ENCODE data around the gene GABBR2. TPM values are rescaled to one million over a fixed set of nuclear protein-coding genes. Genes with fewer than 3 reads are reported as not detected.

GABBR2 gene
- total RNA-seq, 1 donor from 2014 or later: 0.74 TPM

DNA sequence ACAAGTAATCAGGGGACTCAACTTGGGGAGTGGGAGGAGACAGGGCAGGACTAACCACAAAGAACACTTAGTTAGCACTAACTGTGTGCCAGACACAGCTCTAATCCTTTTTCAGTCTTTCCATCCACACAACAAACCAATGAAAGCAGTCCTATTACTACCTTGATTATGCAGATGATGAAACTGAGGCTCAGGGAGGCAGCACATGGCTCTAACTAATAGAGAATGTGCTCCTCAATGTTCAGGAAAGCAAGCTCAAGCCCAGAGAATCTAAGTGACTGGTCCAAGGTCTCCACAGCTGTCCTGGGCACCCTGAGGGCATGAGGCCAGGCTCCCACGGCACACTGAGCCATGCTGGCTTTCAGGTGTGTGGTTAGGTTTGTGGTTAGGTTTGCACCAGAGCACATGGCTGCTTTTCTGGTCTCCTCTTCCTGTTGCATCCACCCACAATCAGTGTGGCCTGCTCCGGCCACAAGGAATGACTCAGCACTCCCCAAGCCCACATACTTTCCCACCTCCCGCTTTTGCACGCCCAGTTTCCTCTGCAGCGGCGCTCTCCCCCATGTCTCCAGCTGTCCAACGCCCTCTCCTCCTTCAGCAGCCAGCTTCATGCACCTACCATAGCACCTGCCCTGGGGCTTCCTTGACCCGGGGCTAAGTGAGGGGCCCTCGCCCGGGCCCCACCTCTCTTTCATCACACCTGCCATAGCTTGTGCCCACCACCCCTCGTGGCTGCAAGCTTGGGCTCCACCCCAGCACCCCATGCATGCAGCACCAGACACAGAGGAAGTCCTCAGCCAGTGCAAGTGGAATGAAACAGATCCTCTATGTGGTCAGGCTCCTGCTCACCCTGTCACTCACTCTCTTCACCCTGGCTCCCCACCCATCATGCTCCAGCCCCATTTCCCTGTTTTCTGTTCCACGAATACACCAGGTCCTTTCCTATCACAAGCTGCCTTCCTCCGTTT is 133.1 kb downstream of the GABBR2 start:
- TF ChIP-seq, protein P1, sequence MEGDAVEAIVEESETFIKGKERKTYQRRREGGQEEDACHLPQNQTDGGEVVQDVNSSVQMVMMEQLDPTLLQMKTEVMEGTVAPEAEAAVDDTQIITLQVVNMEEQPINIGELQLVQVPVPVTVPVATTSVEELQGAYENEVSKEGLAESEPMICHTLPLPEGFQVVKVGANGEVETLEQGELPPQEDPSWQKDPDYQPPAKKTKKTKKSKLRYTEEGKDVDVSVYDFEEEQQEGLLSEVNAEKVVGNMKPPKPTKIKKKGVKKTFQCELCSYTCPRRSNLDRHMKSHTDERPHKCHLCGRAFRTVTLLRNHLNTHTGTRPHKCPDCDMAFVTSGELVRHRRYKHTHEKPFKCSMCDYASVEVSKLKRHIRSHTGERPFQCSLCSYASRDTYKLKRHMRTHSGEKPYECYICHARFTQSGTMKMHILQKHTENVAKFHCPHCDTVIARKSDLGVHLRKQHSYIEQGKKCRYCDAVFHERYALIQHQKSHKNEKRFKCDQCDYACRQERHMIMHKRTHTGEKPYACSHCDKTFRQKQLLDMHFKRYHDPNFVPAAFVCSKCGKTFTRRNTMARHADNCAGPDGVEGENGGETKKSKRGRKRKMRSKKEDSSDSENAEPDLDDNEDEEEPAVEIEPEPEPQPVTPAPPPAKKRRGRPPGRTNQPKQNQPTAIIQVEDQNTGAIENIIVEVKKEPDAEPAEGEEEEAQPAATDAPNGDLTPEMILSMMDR (IDR thresholded peaks at IDR 0.05; ENCODE audit: unreplicated experiment): no peak
- peaks cover 42% of the 10 kb centered on the region for H3K27me3 Mint-ChIP-seq (ENCODE audit: low read depth)
- no peaks in the 10 kb centered on the region for H3K36me3 Mint-ChIP-seq
- H3K27ac Mint-ChIP-seq: no peak overlapping the region
- H3K4me3 Mint-ChIP-seq: no peak overlapping the region
- DNase-seq (ENCODE audit: low spot score in 2 of 2, unreplicated experiment in 2 of 2): no peak
- no peaks in the 10 kb centered on the region for H3K9me3 Mint-ChIP-seq
- no peaks in the 10 kb centered on the region for H3K4me1 Mint-ChIP-seq

DNA sequence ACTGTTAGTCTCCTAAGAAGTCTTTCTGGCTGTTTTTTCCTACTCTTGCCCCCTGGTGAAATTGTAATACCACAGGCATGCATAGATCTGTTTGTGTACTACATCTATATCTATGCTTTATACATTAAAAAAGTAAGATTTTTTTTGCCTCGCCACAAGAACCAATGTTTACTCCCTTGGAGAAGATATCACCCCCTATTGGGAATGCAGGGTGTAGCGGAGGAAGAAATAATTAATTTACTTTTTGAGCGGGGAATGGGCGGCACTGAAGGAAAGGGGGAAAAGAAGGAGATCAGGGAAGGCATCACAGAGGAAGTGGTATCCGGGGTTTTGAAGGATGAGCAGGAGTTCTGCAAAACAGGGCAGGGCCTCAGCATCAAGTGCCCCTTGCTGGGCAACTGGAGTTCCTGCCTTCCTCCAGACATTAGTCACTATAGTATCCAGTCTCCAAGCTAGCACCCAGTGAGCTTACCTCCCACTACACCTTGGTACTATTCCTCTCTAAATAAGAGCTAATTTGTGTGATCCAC is 134.9 kb downstream of the GABBR2 start:
- DNase-seq (ENCODE audit: low spot score in 2 of 2, unreplicated experiment in 2 of 2): no peak
- Mint-ChIP-seq H3K9me3 (no peaks in the 10 kb centered on the region), H3K27ac (no peak overlapping the region), H3K4me1 (no peaks in the 10 kb centered on the region), H3K4me3 (no peak overlapping the region), H3K27me3 (ENCODE audit: low read depth) (peaks cover 26% of the 10 kb centered on the region), H3K36me3 (no peaks in the 10 kb centered on the region)
- TF ChIP-seq, protein P1 (IDR thresholded peaks at IDR 0.05; ENCODE audit: unreplicated experiment): peak; percentile 22

DNA sequence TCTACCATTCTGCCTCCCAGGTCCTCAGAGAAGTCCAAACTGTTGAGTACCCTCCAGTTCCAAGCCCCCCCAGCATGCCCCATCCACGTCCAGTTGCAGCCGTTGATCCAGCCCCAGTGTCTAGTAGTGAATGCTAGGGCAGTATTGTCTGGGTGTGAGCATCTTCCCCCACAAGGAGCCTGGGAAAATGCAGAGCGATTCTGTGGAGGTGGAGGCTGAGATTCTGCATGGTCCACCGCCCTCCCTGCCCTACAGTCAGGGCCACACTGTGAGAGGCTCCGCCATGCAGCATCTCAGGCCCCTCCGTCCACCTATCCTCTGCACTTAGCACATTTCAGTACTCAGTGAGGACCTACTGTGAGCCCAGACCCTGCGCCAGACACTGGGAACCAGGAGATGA is 135.9 kb downstream of the GABBR2 start:
- Mint-ChIP-seq H3K36me3 (no peaks in the 10 kb centered on the region), H3K9me3 (no peaks in the 10 kb centered on the region), H3K27ac (no peak overlapping the region), H3K27me3 (ENCODE audit: low read depth) (peaks cover 18% of the 10 kb centered on the region), H3K4me3 (no peak overlapping the region), H3K4me1 (no peaks in the 10 kb centered on the region)
- TF ChIP-seq, protein P1 (IDR thresholded peaks at IDR 0.05; ENCODE audit: unreplicated experiment): no peak
- no peak for DNase-seq (ENCODE audit: low spot score in 2 of 2, unreplicated experiment in 2 of 2)

DNA sequence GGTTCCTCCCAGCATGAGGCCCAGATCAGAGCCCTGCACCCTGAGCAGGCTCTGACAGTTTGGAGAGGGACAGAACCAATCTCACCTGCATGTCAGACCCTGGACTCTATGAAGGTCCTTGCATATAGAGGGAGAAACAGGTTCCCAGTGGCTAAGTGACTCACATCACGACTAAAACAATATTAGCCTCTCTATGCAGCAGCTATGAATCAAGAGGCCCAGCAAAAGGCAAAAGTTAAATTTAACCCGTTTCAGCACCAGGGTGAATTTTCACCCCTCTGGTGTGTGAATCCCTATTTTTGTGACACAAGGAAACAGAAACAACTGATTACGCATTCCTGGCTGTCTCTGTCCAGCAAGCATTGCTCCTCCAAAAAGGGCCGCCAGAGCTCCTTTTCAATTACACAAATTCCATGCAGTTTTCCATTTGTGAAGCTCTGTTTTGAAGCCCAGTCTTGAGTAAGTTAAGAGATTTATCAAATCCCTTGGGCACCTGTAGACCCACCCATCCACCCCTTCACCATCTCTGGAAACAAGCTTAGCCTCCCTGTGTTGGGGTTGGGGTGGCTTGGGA is 136.6 kb downstream of the GABBR2 start:
- H3K4me1 Mint-ChIP-seq: no peaks in the 10 kb centered on the region
- no peaks in the 10 kb centered on the region for H3K9me3 Mint-ChIP-seq
- H3K36me3 Mint-ChIP-seq: no peaks in the 10 kb centered on the region
- no peak overlapping the region for H3K27ac Mint-ChIP-seq
- DNase-seq (ENCODE audit: low spot score in 2 of 2, unreplicated experiment in 2 of 2): no peak
- H3K27me3 Mint-ChIP-seq (ENCODE audit: low read depth): peaks cover 14% of the 10 kb centered on the region
- no peak overlapping the region for H3K4me3 Mint-ChIP-seq
- TF ChIP-seq, protein P1 (IDR thresholded peaks at IDR 0.05; ENCODE audit: unreplicated experiment): no peak

DNA sequence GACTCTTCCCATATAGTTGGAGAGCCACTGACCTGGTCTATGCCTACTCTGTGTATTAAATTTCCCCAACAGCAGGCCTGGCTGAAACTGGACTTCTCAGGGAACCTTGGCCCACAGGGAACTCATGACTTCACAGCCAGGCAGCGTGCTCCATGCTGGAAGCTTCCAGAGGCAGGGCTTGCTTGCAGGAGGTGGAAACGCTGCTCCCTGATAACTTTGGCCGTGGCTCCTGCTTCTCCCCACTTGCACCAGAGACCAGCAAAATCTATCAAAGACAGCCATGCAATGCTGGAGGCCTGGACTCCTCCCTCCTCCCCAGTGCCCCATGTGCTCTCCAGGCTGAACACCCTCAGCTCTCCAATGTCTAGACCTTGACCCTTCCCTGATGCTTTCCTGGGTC is 137.1 kb downstream of the GABBR2 start:
- DNase-seq (ENCODE audit: low spot score in 2 of 2, unreplicated experiment in 2 of 2): no peak
- Mint-ChIP-seq H3K27me3 (ENCODE audit: low read depth) (peaks cover 11% of the 10 kb centered on the region), H3K4me3 (no peak overlapping the region), H3K4me1 (no peaks in the 10 kb centered on the region), H3K9me3 (no peaks in the 10 kb centered on the region), H3K27ac (no peak overlapping the region), H3K36me3 (no peaks in the 10 kb centered on the region)
- TF ChIP-seq, protein P1 (IDR thresholded peaks at IDR 0.05; ENCODE audit: unreplicated experiment): no peak

Measured in mesothelial cell of epicardium (in vitro differentiated cells).